Measurements from ENCODE around the gene PRELP. TPM values are rescaled to one million over a fixed set of nuclear protein-coding genes. Genes with fewer than 3 reads are reported as not detected.

PRELP gene
- polyA plus RNA-seq, 6 donors from 2014 or later, result not detected

DNA sequence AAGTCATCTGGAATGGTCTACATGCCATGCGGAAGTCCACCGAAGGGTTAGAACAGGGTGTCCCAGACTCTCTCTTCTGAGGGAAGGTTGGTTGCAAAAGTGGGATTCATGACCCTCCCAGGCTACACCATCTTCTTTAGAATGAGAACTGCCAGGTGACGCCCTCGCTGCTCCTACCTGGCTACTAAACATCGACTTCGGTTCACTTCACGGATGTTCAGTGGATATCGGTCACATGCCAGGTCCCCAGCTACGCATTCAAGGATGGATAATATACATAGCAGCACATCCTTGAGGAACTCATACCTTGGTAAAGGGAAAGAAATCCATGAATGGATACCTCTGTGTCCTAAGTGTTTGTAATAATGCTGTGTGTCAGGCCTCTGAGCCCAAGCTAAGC is 15.0 kb downstream of the PRELP start:
- no peaks in the 10 kb centered on the region for H3K36me3 Mint-ChIP-seq
- H3K9me3 Mint-ChIP-seq, result no peaks in the 10 kb centered on the region
- H3K4me1 Mint-ChIP-seq, result peaks cover 10 to 13% (median 12%) of the 10 kb centered on the region in 3 donors
- no peak overlapping the region for H3K4me3 Mint-ChIP-seq
- ATAC-seq (ENCODE audit: low read depth in 2 of 2) (no peak), DNase-seq (no peak)
- peaks cover 4 to 31% (median 26%) of the 10 kb centered on the region in 3 donors for H3K27me3 Mint-ChIP-seq
- H3K27ac Mint-ChIP-seq, result peak overlapping the region in 1 of 6 donors; percentile 42

GRCh38 chr1:203491664-203492063 is 16.1 kb downstream of the PRELP start:
- ATAC-seq (ENCODE audit: low read depth in 2 of 2), result no peak
- Mint-ChIP-seq H3K9me3 (no peaks in the 10 kb centered on the region), H3K27ac (peak overlapping the region in 1 of 6 donors; percentile 92), H3K36me3 (no peaks in the 10 kb centered on the region), H3K27me3 (peaks cover 4 to 31% (median 29%) of the 10 kb centered on the region in 3 donors), H3K4me1 (peaks cover 10 to 13% (median 12%) of the 10 kb centered on the region in 3 donors), H3K4me3 (no peak overlapping the region)
- DNase-seq, result no peak

DNA sequence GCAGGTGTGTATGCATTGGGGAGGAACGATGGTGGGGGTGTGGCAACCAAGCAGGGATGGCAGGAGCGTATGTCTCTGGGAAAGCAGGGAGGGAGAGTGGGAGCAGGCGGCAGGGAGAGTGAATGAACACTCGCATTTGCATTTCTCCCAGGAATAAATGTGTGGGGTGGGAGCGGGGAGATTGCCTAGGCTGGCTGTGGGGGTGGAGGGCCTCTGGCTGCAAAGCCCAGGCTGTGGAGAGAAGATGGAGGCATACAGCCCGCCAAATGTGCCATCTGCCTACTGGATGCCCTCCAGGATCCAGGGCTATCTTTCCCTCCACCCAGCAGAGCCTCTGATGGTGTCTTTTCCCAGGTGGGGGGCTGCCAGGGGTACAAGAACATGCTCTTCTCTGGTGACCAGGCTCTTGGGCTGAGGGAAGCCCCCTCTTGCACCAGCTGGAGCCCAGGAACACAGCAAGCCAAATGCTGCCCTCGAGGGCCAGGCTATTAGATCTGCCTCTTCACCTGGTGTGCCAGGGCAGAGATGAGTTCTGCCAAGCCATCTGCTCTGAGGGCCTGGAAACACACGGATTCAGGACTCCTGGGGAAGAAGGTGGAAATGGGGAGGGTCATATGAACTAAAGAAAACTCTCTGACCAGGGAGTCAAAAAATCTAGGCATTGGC is 16.6 kb downstream of the PRELP start:
- peaks cover 8 to 12% (median 11%) of the 10 kb centered on the region in 3 donors for H3K4me1 Mint-ChIP-seq
- no peaks in the 10 kb centered on the region for H3K9me3 Mint-ChIP-seq
- H3K36me3 Mint-ChIP-seq, result no peaks in the 10 kb centered on the region
- peak overlapping the region in 2 of 6 donors; percentile 72 to 92 for H3K27ac Mint-ChIP-seq
- peak overlapping the region in 1 of 8 donors; percentile 44 for H3K4me3 Mint-ChIP-seq
- peaks cover 4 to 32% (median 31%) of the 10 kb centered on the region in 3 donors for H3K27me3 Mint-ChIP-seq
- no peak for DNase-seq
- no peak for ATAC-seq (ENCODE audit: low read depth in 2 of 2)

DNA sequence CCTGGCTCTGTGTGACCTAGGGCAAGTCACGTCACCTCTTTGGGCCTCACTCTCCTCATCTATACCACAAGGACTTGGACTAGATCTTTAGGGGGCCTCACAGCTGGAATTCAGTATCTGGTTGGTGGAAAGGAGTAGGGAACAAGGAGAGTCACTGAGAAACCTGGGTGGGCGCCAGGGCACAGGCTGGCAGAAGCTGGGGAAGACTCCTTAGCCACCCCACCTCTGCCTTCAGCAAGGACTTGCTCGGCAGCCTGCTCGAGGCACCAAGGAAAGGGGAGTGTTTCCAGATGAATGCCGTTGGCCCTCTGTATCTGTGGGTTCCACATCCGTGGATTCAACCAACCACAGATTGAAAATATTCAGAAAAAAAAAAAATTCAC is 17.1 kb downstream of the PRELP start:
- H3K4me3 Mint-ChIP-seq, result no peak overlapping the region
- H3K9me3 Mint-ChIP-seq, result no peaks in the 10 kb centered on the region

DNA sequence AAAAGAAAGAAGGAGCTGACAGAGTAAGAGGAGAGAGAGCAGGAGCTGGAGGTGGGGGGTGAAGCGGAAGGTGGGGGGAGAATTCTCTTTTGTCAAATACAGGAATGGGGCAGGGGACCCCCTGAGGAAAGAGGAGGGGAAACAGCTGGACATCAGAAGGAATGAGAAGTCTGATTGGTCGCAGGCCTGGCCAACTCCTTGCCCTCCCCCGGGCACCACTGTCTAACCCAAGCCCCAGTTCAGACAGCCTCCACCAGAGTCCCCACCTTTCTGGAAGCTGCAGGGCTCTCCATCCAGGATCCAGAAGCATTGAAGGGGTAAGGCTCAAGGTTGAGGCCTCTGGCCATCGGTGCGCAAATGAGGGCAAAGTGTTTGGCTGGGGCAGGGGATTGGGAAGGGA is 18.3 kb downstream of the PRELP start, which contains the start of gene OPTC:
OPTC (plus strand) TSS at position 253 of the 400 bp plus-strand sequence. CDS start 1,853 bp downstream, outside the sequence.
- peaks cover 4 to 32% (median 31%) of the 10 kb centered on the region in 3 donors for H3K27me3 Mint-ChIP-seq
- no peaks in the 10 kb centered on the region for H3K36me3 Mint-ChIP-seq
- H3K4me1 Mint-ChIP-seq, result peaks cover 3 to 6% (median 4%) of the 10 kb centered on the region in 3 donors
- H3K9me3 Mint-ChIP-seq, result no peaks in the 10 kb centered on the region
- ATAC-seq (ENCODE audit: low read depth in 2 of 2) (no peak), DNase-seq (no peak)
- peak within 1 kb of the TSS in 1 of 6 donors; percentile 83 for H3K27ac Mint-ChIP-seq
- H3K4me3 Mint-ChIP-seq, result no peak within 1 kb of the TSS

More for the DNA sequence above, 17.1 kb downstream of the PRELP start:
- Mint-ChIP-seq H3K27ac (peak overlapping the region in 1 of 6 donors; percentile 72), H3K4me1 (peaks cover 4 to 8% (median 6%) of the 10 kb centered on the region in 3 donors), H3K27me3 (peaks cover 4 to 32% (median 31%) of the 10 kb centered on the region in 3 donors), H3K36me3 (no peaks in the 10 kb centered on the region)
- DNase-seq (no peak), ATAC-seq (ENCODE audit: low read depth in 2 of 2) (no peak)

DNA sequence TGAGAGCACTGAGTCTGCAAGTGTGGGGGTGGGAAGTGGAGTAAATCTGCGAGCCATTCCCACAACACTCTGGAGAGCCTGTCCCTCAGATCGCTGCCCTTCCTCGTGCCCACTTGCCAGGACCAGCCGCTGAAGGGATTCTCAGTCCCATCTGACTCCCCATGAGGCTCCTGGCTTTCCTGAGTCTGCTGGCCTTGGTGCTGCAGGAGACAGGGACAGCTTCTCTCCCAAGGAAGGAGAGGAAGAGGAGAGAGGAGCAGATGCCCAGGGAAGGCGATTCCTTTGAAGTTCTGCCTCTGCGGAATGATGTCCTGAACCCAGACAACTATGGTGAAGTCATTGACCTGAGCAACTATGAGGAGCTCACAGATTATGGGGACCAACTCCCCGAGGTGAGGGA is 20.2 kb downstream of the PRELP start:
- H3K4me1 Mint-ChIP-seq, result no peaks in the 10 kb centered on the region
- H3K27ac Mint-ChIP-seq, result peak overlapping the region in 1 of 6 donors; percentile 7
- no peaks in the 10 kb centered on the region for H3K9me3 Mint-ChIP-seq
- H3K36me3 Mint-ChIP-seq, result no peaks in the 10 kb centered on the region
- DNase-seq, result no peak
- H3K4me3 Mint-ChIP-seq, result no peak overlapping the region
- no peak for ATAC-seq (ENCODE audit: low read depth in 2 of 2)
- H3K27me3 Mint-ChIP-seq, result peaks cover 7 to 32% (median 28%) of the 10 kb centered on the region in 3 donors

- ATAC-seq (ENCODE audit: low read depth in 2 of 2) (no peak), DNase-seq (no peak)
- Mint-ChIP-seq H3K36me3 (no peaks in the 10 kb centered on the region), H3K4me3 (no peak overlapping the region), H3K27ac (no peak overlapping the region), H3K9me3 (no peaks in the 10 kb centered on the region), H3K27me3 (peaks cover 9 to 29% (median 20%) of the 10 kb centered on the region in 3 donors), H3K4me1 (no peaks in the 10 kb centered on the region)
Measured at GRCh38 chr1:203497269-203497777, 21.7 kb downstream of the PRELP start.

GRCh38 chr1:203499643-203500278 is 24.2 kb downstream of the PRELP start:
- Mint-ChIP-seq H3K9me3 (no peaks in the 10 kb centered on the region), H3K36me3 (no peaks in the 10 kb centered on the region), H3K4me3 (no peak overlapping the region), H3K27me3 (peaks cover 9 to 36% (median 24%) of the 10 kb centered on the region in 3 donors), H3K4me1 (peaks cover 0 to 4% (median 0%) of the 10 kb centered on the region in 3 donors), H3K27ac (no peak overlapping the region)
- ATAC-seq (ENCODE audit: low read depth in 2 of 2) (no peak), DNase-seq (no peak)

GRCh38 chr1:203500279-203500678 is 24.7 kb downstream of the PRELP start:
- no peak overlapping the region for H3K4me3 Mint-ChIP-seq
- no peaks in the 10 kb centered on the region for H3K9me3 Mint-ChIP-seq
- H3K27ac Mint-ChIP-seq, result no peak overlapping the region
- no peaks in the 10 kb centered on the region for H3K36me3 Mint-ChIP-seq
- H3K4me1 Mint-ChIP-seq, result peaks cover 0 to 5% (median 0%) of the 10 kb centered on the region in 3 donors
- no peak for ATAC-seq (ENCODE audit: low read depth in 2 of 2)
- H3K27me3 Mint-ChIP-seq, result peaks cover 10 to 36% (median 24%) of the 10 kb centered on the region in 3 donors
- DNase-seq, result no peak

DNA sequence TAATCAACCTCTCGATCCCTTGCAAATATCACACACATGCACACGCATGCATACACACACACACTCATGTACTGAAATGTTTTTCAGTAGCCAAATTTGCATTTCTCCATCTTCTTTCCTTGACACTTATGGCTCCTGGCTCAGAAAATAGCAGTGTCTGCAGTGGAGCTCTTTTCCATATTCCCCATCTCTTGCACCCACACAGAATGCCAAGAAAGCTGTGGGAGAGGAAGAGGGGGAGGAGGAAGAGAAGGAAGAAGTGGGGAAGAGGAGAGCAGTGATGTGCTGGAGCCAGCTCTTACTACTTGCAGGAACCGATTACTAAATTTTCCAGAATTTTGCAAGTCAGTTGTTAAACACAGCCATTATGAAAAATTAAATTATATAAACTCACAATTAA is 28.2 kb downstream of the PRELP start:
- no peak for DNase-seq
- no peaks in the 10 kb centered on the region for H3K9me3 Mint-ChIP-seq
- H3K36me3 Mint-ChIP-seq, result no peaks in the 10 kb centered on the region
- H3K4me1 Mint-ChIP-seq, result peaks cover 0 to 5% (median 3%) of the 10 kb centered on the region in 3 donors
- no peak for ATAC-seq (ENCODE audit: low read depth in 2 of 2)
- H3K4me3 Mint-ChIP-seq, result no peak overlapping the region
- H3K27ac Mint-ChIP-seq, result peak overlapping the region in 1 of 6 donors; percentile 71
- H3K27me3 Mint-ChIP-seq, result peaks cover 10 to 30% (median 24%) of the 10 kb centered on the region in 3 donors

GRCh38 chr1:203504400-203505250 is 29.0 kb downstream of the PRELP start:
- no peaks in the 10 kb centered on the region for H3K36me3 Mint-ChIP-seq
- DNase-seq (peak; percentile 53), ATAC-seq (ENCODE audit: low read depth in 2 of 2) (peak; percentile 57 to 61)
- H3K27ac Mint-ChIP-seq, result no peak overlapping the region
- H3K27me3 Mint-ChIP-seq, result peaks cover 10 to 30% (median 24%) of the 10 kb centered on the region in 3 donors
- H3K4me3 Mint-ChIP-seq, result no peak overlapping the region
- H3K9me3 Mint-ChIP-seq, result no peaks in the 10 kb centered on the region
- H3K4me1 Mint-ChIP-seq, result peaks cover 0 to 5% (median 3%) of the 10 kb centered on the region in 3 donors

DNA sequence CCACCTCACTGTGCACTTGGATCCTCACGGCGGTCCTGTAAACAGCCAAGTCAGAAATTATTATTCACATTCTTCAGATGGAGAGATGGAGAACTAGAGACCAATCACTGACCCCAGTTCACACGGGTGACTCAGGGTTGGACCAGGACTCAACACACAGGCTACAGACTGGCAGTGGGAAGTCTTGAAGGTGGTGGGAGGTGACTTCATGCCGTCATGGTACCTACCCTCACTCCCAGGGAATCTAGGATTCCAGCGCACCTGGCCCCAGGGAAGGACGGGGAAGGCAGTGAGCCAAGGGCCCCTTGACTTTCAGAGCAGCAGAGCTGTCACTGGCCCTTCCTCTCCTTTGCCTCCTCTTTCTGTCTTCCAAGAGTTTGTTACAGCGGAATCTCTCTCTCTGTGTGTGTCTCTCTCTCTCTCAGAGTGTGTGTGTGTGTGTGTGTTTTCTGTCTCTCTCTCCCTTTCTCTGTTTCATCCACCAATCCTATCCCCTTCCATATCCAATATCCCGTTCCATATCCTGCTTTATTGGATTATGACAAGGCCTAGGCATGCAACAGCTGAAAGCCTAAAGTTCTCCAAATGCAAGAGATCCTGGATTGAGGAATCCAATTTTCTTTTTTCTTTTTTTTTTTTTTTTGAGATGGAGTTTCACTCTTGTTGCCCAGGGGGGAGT is 30.1 kb downstream of the PRELP start:
- no peaks in the 10 kb centered on the region for H3K9me3 Mint-ChIP-seq

More for the DNA sequence above, 30.1 kb downstream of the PRELP start:
- Mint-ChIP-seq H3K36me3 (no peaks in the 10 kb centered on the region), H3K4me1 (peaks cover 0 to 5% (median 3%) of the 10 kb centered on the region in 3 donors), H3K4me3 (no peak overlapping the region), H3K27me3 (peaks cover 8 to 30% (median 24%) of the 10 kb centered on the region in 3 donors), H3K27ac (peak overlapping the region in 1 of 6 donors; percentile 47)
- ATAC-seq (ENCODE audit: low read depth in 2 of 2) (no peak), DNase-seq (no peak)
